Suppressor macrophage treated with lipopolysaccharide for 4 hours (primary cell): ENCODE results near the gene DLX1.

ENCODE experiments used
- DNase-seq: peaks from one replicate; pipeline ENCODE4 v3.0.0-alpha.2; 2020

The DLX1 gene

GRCh38 chr2:172088245-172089004 lies 3.1 kb downstream of the DLX1 start:
- DNase-seq: no peak

DNA sequence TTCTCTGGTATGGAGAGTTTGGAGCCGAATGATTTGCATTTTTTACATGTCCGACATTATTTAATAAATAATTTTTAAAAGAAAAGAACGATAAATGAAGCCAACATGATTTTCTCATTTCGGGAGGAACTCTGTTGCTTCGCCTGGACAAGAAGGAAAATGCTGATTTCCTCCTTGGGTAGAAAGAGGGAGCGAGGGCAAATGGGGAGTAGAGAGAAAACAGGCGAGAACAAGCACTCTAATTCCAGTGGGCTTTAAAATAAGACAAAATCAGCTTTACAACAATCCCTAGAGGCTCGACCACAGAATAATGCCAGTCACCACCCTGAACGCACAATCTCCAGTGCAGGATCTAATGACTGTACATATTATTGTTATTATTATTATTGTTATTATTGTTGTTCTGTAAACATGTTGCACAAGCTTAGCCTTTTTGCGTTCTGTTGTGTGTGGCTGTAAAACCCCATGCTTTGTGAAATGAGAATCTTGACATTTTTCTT lies 3.7 kb downstream of the DLX1 start:
- no peak for DNase-seq

GRCh38 chr2:172089633-172090032 lies 4.3 kb downstream of the DLX1 start:
- DNase-seq: no peak

- DNase-seq: no peak
These were observed 5.0 kb downstream of the DLX1 start for GRCh38 chr2:172090044-172090961.

- no peak for DNase-seq
These were observed 5.8 kb downstream of the DLX1 start for GRCh38 chr2:172091000-172091641.

GRCh38 chr2:172091761-172092566 lies 6.7 kb downstream of the DLX1 start:
- no peak for DNase-seq

DNA sequence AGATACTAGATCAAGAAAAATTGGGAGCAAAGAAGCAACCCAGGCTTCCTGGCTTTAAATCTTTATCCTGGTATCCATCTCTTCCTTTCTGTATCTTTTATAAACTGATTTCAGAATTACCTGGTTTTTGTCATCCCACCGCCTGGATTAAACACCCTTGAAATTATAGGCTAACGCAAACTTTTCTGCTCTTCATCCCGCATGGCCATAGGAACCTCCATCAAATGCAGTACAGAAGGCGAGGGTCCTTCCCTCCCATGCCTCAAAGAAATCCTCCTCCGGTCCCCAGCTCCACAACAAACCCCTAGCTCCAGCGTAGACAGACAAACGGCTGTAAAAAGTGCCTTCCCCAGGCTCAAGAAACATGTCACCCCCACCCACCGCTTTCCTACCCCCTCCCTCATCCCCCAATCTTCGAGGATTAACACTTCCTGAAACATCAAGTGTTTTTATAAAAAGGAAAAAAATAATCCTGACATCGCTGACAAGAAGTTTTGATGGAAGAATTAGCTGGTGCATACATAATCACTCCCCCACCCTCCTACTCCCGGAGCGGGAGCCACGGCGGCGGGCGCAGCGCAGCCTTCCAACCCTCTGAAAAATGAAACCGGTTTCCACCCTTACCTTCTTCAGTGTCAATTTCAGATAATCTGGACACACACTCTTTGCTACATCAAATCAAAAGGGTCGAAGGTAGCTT lies 7.6 kb downstream of the DLX1 start:
- DNase-seq: no peak

- no peak for DNase-seq
These were observed 8.3 kb downstream of the DLX1 start for GRCh38 chr2:172093416-172094293.

DNA sequence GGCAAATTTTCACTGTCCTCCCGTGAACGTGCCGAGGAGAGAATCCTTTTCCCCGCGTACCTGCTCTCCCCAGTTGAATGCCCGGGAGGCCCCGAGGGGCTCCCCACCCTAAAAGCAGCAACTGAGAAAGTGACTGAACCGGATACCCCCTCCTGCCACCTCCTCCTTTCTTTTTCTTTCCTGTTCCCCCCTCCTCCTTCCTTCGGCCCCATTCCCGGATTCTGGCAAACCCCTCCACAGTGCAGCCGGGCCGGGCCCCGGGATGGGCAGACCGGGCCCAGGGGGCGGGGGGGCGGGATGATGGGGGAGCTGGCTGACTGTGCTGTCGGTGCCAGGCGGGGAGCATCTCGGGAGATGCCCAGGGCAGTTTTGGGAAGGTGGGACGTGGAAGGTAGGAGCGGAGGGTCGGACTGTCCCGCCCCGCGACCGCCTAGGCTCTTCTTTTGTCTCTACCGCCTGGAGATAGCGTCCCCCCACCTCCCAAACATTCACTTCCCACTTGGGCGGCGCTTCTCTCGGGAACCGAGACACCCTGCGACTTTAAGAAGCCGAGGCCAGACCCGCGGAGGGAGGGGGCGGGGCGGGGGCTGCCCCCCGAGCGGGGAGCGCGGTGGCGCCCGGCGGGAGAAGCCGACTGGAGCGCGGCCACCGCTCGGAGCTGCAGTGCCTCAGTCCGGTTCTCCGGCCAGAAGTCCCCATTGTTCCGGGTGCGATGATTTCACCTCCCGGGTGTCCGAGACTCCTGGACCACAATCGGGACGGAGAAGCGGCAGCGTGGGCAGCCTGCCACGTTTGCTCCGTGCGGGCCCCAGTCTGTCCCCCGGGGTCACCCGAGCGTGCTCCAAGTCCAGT lies 9.2 kb downstream of the DLX1 start:
- no peak for DNase-seq

GRCh38 chr2:172095146-172095904 lies 10.0 kb downstream of the DLX1 start:
- peak; percentile 77 for DNase-seq

DNA sequence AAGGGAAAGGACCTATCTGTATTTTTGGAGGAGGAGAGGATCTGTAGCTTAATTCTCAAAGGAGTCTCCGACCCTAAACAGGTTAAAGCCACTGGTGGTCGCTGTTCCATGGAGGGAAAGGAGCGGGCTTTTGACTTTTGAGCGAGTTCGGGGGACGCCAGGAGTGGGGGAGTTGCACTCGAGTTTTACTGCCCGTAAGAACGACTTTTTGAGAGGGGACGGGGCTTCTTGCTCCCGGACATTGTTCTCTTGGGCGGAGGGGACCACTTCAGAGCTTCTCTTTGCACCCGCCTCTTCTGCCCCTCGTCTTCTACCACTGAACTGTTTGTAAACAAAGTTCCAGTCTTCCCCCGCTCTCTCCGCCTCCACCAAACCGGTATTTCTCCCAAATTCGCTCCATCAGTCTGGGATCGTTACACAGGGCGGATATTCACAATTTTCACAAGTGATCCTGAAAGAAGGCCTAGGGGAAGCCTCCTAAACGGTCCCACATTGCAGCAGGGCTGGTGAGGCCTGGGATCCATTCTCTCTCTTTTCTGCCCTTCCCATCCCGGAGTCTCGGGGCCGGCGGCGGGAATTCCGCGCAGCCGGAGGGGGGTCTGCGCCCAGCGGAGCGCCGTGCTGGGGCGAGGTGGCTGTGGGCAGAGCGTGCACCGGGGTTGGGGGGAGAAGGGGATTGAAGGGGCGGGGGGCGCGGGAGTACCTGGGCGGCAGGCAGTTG lies 10.8 kb downstream of the DLX1 start:
- no peak for DNase-seq

GRCh38 chr2:172096626-172097547 lies 11.6 kb downstream of the DLX1 start:
- DNase-seq: no peak

GRCh38 chr2:172097557-172098131 lies 12.3 kb downstream of the DLX1 start:
- no peak for DNase-seq

DNA sequence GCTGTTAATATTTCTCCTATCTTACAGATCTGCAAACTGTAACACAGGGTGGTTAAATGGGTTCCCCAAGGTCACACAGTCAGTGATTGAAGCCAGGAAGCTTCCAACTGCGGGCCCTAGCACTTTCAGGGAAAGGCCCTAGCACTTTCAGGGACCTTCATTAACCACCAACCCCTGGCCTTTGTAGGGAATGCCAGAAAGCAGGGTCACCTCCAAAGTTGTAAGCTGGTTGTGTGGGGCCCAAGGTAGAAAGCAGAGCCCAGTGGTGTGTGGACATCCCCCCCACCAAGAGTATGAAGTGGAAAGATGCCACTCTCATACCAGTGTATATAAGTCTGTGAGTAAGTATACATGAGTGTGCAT lies 13.0 kb downstream of the DLX1 start:
- no peak for DNase-seq

GRCh38 chr2:172098650-172099471 lies 13.6 kb downstream of the DLX1 start:
- DNase-seq: peak; percentile 70
